Esophagus muscularis mucosa (tissue), 4 donors: ENCODE results near the gene KMT2E. TPM values are rescaled to one million over a fixed set of nuclear protein-coding genes. Genes with fewer than 3 reads are reported as not detected.
A peak's percentile ranks its signal among the peaks of the same experiment; 100 is the strongest.

Experiments
- DNase-seq: peaks from one replicate; pipeline ENCODE4 v3.0.0-alpha.2; 2017; ENCODE audit errors: extremely low spot score
- H3K27ac ChIP-seq, 4 donors: fragments of 200-600 bp; sonication (generic); replicated peaks in 1 of 4; 1 replicate in 3 of 4; 2 replicates in 1 of 4; pipeline ENCODE4 v1.5.1; 2016 to 2019; ENCODE audit warnings: mild to moderate bottlenecking in 1 of 4
- H3K27me3 ChIP-seq, 4 donors: fragments of 200-600 bp; sonication (generic); one replicate each; pipeline versions ENCODE4 v1.5.1 to v1.6.0; 2016 to 2019
- H3K36me3 ChIP-seq, 4 donors: fragments of 200-600 bp; sonication (generic); one replicate each; pipeline ENCODE4 v1.5.1; 2016 to 2019
- H3K4me1 ChIP-seq, 4 donors: fragments of 200-600 bp; sonication (generic); one replicate each; pipeline ENCODE4 v1.5.1; 2016 to 2019
- H3K4me3 ChIP-seq, 4 donors: fragments of 200-600 bp; sonication (generic); 1 replicate in 2 of 4; 2 replicates in 2 of 4; pipeline ENCODE4 v1.5.1; 2016 to 2019; ENCODE audit warnings: mild to moderate bottlenecking in 4 of 4, moderate library complexity in 1 of 4
- H3K9me3 ChIP-seq, 4 donors: fragments of 200-600 bp; sonication (generic); 1 replicate in 3 of 4; 2 replicates in 1 of 4; pipeline ENCODE4 v1.5.1; 2016 to 2019
- EP300 ChIP-seq: sonication (generic); formaldehyde crosslinking; IDR thresholded peaks from one replicate; pipeline ENCODE4 v1.6.1; 2017; ENCODE audit warnings: antibody characterized with exemption
- POLR2A ChIP-seq: fragments of 450-650 bp; IDR thresholded peaks from one replicate; pipeline ENCODE4 v1.6.1; 2017; ENCODE audit warnings: antibody characterized with exemption, moderate library complexity, mild to moderate bottlenecking, low read depth
- POLR2AphosphoS5 ChIP-seq, 2 donors: sonication (generic); formaldehyde crosslinking; IDR thresholded peaks; one replicate each; pipeline ENCODE4 v1.6.1; 2017; ENCODE audit warnings: antibody characterized with exemption in 2 of 2
- WGBS: methylation state at CpG from one replicate; pipeline ENCODE4 v1.1.5; 2018; 5-methylcytosine and 5-hydroxymethylcytosine counted together
- intact Hi-C: fragments of 100-400 bp; cut with DNase I; formaldehyde crosslinking; loops from one replicate; pipeline ENCODE4 v1.15.1; 2023
- total RNA-seq, 4 donors: library from RNA; depleted of rRNA; stranded (reverse); fragments of >200 nt; gene quantifications; one replicate each; pipeline versions ENCODE4 v1.1.0 to v1.2.1, GENCODE V29; 2016
- TF ChIP-seq, protein P1 (sequence below), 3 experiments: fragments of 200-600 bp in 2 of 3; fragments of 450-650 bp in 1 of 3; sonication (generic) in 2 of 3; IDR thresholded peaks; one replicate each; pipeline ENCODE4 v1.5.1; 2017 to 2019; ENCODE audit warnings: antibody characterized with exemption in 3 of 3, mild to moderate bottlenecking in 2 of 3, moderate library complexity in 1 of 3

KMT2E gene
- total RNA-seq, 4 donors from 2014 or later = 77.0 to 109 (median 94.0) TPM

DNA sequence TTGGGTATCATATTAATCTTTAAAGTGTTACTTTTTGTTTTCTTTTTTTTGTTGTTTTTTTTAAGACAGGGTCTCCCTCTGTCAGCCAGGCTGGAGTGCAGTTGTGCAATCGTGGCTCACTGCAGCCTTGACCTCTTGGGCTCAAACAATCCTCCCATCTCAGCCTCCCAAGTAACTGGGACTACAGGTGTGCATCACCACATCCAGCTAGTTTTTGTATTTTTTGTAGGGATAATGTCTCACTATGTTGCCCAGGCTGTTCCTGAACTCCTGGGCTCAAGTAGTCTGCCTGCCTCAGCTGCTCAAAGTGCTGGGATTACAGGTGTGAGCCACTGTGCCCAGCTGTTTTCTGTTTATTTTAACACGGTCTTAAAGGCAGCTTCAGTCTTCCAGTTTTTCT lies 23.3 kb downstream of the KMT2E start:
- Histone ChIP-seq H3K9me3 (no peaks in the 10 kb centered on the region), H3K36me3 (peaks cover 4 to 17% (median 10%) of the 10 kb centered on the region in 4 donors), H3K4me1 (peaks cover 54 to 86% (median 74%) of the 10 kb centered on the region in 4 donors), H3K27ac (peak overlapping the region in 1 of 4 donors; percentile 23), H3K4me3 (no peak overlapping the region), H3K27me3 (no peaks in the 10 kb centered on the region)
- intact Hi-C loops = no loop called here
- DNase-seq = no peak
- TF ChIP-seq POLR2A (no peak), POLR2AphosphoS5 (IDR thresholded peaks at IDR 0.05) (no peak), EP300 (no peak)
- TF ChIP-seq, protein P1, sequence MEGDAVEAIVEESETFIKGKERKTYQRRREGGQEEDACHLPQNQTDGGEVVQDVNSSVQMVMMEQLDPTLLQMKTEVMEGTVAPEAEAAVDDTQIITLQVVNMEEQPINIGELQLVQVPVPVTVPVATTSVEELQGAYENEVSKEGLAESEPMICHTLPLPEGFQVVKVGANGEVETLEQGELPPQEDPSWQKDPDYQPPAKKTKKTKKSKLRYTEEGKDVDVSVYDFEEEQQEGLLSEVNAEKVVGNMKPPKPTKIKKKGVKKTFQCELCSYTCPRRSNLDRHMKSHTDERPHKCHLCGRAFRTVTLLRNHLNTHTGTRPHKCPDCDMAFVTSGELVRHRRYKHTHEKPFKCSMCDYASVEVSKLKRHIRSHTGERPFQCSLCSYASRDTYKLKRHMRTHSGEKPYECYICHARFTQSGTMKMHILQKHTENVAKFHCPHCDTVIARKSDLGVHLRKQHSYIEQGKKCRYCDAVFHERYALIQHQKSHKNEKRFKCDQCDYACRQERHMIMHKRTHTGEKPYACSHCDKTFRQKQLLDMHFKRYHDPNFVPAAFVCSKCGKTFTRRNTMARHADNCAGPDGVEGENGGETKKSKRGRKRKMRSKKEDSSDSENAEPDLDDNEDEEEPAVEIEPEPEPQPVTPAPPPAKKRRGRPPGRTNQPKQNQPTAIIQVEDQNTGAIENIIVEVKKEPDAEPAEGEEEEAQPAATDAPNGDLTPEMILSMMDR (IDR thresholded peaks at IDR 0.05) = no peak
- WGBS = 61% methylated on average over 2 of the region's 2 CpGs

DNA sequence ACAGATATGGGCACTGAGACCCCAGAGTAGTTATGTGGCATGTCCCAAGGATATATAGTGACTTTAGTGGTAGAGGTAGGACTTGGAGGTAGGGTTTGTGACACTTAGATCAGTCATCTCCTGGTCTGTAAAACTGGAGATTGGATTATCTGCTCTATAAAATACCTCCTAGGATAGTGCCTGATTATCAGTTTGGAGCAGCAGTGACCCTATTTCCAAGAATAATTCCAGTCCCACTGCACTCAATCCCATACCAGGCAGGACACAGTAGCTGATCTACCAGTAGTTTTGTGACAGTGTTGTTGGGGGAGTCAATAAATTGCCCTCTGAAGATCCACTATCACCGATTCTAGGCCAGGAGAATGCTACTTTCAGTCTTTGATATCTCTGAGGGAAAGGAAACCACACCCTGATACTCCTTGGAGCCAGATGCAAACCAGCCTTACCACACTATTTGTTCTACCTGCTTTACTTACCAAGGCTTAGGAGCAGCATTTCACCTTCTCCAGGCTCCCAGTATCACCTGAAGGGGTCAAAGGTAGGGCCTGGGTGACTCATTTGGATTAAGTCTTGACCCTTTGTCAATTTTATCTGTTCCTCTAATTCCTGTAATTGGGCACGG lies 30.6 kb downstream of the KMT2E start:
- Histone ChIP-seq H3K27ac (no peak overlapping the region), H3K4me3 (no peak overlapping the region), H3K36me3 (peaks cover 9 to 75% (median 42%) of the 10 kb centered on the region in 4 donors), H3K4me1 (peaks cover 50 to 71% (median 57%) of the 10 kb centered on the region in 4 donors), H3K9me3 (no peaks in the 10 kb centered on the region), H3K27me3 (no peaks in the 10 kb centered on the region)
- intact Hi-C loops = no loop called here
- DNase-seq = no peak
- 81% methylated on average over 2 of the region's 2 CpGs for WGBS
- no peak for TF ChIP-seq EP300
- TF ChIP-seq, protein P1 (IDR thresholded peaks at IDR 0.05) = no peak
- TF ChIP-seq POLR2AphosphoS5 (IDR thresholded peaks at IDR 0.05) = no peak
- no peak for TF ChIP-seq POLR2A

DNA sequence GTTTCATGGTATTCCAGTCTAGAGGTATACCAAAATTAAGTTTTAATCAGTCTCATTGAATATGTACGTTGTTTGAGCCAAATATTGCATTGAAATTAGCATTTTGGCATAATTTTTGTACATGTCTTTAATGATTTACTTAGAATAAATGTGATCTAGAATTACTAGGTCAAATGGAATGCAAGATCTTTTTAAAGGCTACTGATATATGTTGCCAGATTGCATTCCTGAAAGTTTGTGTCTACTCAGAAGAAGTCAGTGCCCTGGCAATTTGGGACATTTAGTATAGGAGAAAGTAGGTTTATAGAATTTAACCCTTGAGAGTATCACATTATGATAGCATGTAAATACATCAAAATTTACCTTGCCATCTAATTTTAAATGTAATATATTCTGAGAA lies 32.4 kb downstream of the KMT2E start:
- Histone ChIP-seq H3K9me3 (no peaks in the 10 kb centered on the region), H3K27ac (peak overlapping the region in 1 of 4 donors; percentile 26), H3K4me1 (peaks cover 33 to 61% (median 42%) of the 10 kb centered on the region in 4 donors), H3K4me3 (no peak overlapping the region), H3K27me3 (no peaks in the 10 kb centered on the region), H3K36me3 (peaks cover 4 to 87% (median 43%) of the 10 kb centered on the region in 4 donors)
- no peak for DNase-seq
- intact Hi-C loops = no loop called here
- TF ChIP-seq EP300 = no peak
- no peak for TF ChIP-seq POLR2AphosphoS5 (IDR thresholded peaks at IDR 0.05)
- TF ChIP-seq, protein P1 (IDR thresholded peaks at IDR 0.05) = no peak
- no peak for TF ChIP-seq POLR2A
- WGBS = 28% methylated on average over 1 of the region's 1 CpG

DNA sequence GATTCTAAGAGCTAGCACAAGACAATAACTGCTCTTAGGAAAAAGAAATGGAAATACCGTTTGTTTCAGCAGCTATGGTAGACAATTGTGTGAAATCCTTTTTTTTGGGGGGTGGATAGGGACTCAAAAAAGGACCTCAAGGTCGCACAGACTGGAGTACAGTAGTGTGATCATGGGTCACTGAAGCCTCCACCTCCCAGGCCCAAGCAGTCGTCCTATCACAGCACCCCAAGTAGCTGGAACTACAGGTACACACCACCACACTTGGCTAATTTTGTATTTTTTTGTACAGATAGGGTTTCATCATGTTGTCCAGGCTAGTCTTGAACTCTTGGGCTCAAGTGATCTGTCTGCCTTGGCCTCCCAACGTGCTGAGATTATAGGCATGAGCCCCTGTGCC lies 33.9 kb downstream of the KMT2E start:
- Histone ChIP-seq H3K4me1 (peaks cover 32 to 53% (median 43%) of the 10 kb centered on the region in 4 donors), H3K4me3 (no peak overlapping the region), H3K27ac (peak overlapping the region in 2 of 4 donors; percentile 32 to 36), H3K9me3 (no peaks in the 10 kb centered on the region), H3K36me3 (peaks cover 7 to 77% (median 37%) of the 10 kb centered on the region in 4 donors), H3K27me3 (no peaks in the 10 kb centered on the region)
- DNase-seq = no peak
- TF ChIP-seq, protein P1 (IDR thresholded peaks at IDR 0.05) = no peak
- no peak for TF ChIP-seq POLR2A
- TF ChIP-seq POLR2AphosphoS5 (IDR thresholded peaks at IDR 0.05) = peak in 1 of 2 donors; percentile 7
- WGBS = 80% methylated on average over 4 of the region's 4 CpGs
- intact Hi-C loops = no loop called here
